Measurements from ENCODE around the gene CASZ1.

Gene CASZ1

GRCh38 chr1:10681296-10682107, 114.9 kb downstream of the CASZ1 start:
- no peak overlapping the region for H3K4me3 ChIP-seq (ENCODE audit: low read depth, low read length)
- POLR2A ChIA-PET, result no interaction called here
- no peak for TF ChIP-seq CTCF (IDR thresholded peaks at IDR 0.05; ENCODE audit: insufficient read depth, low read length, missing control alignments)
- CTCF ChIA-PET, result no interaction called here
- DNase-seq (ENCODE audit: low read depth, low spot score), result no peak

GRCh38 chr1:10680487-10680886, 116.0 kb downstream of the CASZ1 start:
- ChIA-PET POLR2A (no interaction called here), CTCF (no interaction called here)
- TF ChIP-seq CTCF (IDR thresholded peaks at IDR 0.05; ENCODE audit: insufficient read depth, low read length, missing control alignments), result no peak
- no peak for DNase-seq (ENCODE audit: low read depth, low spot score)
- no peak overlapping the region for H3K4me3 ChIP-seq (ENCODE audit: low read depth, low read length)

- peak; percentile 12 for DNase-seq (ENCODE audit: low read depth, low spot score)
- no peak overlapping the region for H3K4me3 ChIP-seq (ENCODE audit: low read depth, low read length)
- CTCF ChIA-PET, result interaction anchor here (1.1 kb wide), 1 partner anchor 8 kb away, joined by 3 read pairs; no protein-coding TSS in a partner anchor
- POLR2A ChIA-PET, result no interaction called here
- no peak for TF ChIP-seq CTCF (IDR thresholded peaks at IDR 0.05; ENCODE audit: insufficient read depth, low read length, missing control alignments)
Observed at GRCh38 chr1:10679496-10680220, 116.8 kb downstream of the CASZ1 start.

GRCh38 chr1:10678852-10679251, 117.6 kb downstream of the CASZ1 start:
- ChIA-PET POLR2A (no interaction called here), CTCF (interaction anchor here (1.1 kb wide), 1 partner anchor 9 kb away, joined by 3 read pairs; no protein-coding TSS in a partner anchor)
- no peak overlapping the region for H3K4me3 ChIP-seq (ENCODE audit: low read depth, low read length)
- DNase-seq (ENCODE audit: low read depth, low spot score), result no peak
- no peak for TF ChIP-seq CTCF (IDR thresholded peaks at IDR 0.05; ENCODE audit: insufficient read depth, low read length, missing control alignments)

- ChIA-PET POLR2A (no interaction called here), CTCF (no interaction called here)
- TF ChIP-seq CTCF (IDR thresholded peaks at IDR 0.05; ENCODE audit: insufficient read depth, low read length, missing control alignments), result no peak
- H3K4me3 ChIP-seq (ENCODE audit: low read depth, low read length), result no peak overlapping the region
- no peak for DNase-seq (ENCODE audit: low read depth, low spot score)
Observed at GRCh38 chr1:10678402-10678801, 118.0 kb downstream of the CASZ1 start.

Data from AG04449 (cell line).